GM23248 (cell line): Measurements from ENCODE around the gene MPZL3. TPM values are rescaled to one million over a fixed set of nuclear protein-coding genes. Genes with fewer than 3 reads are reported as not detected.

Experiments used
- DNase-seq: peaks from one replicate; pipeline ENCODE4 v3.0.0-alpha.2; 2015
- H2AFZ ChIP-seq: fragments of 200-600 bp; sonication (generic); 2 replicates; pipeline ENCODE4 v1.6.1; 2016; ENCODE audit warnings: antibody characterized with exemption
- H3F3A ChIP-seq: fragments of 200-600 bp; sonication (generic); 2 replicates; pipeline ENCODE4 v1.6.1; 2016; ENCODE audit warnings: mild to moderate bottlenecking, antibody characterized with exemption, mixed run types; ENCODE audit not compliant: insufficient read depth
- H3K27ac ChIP-seq: fragments of 200-600 bp; sonication (generic); 2 replicates; pipeline ENCODE4 v1.5.1; 2016; ENCODE audit warnings: mild to moderate bottlenecking
- H3K27me3 ChIP-seq: fragments of 200-600 bp; sonication (generic); replicated peaks from 2 replicates; pipeline ENCODE4 v1.6.1; 2016; ENCODE audit warnings: mild to moderate bottlenecking; ENCODE audit not compliant: insufficient read depth
- H3K36me3 ChIP-seq: fragments of 200-600 bp; sonication (generic); 2 replicates; pipeline ENCODE4 v1.6.1; 2016; ENCODE audit warnings: low read depth, mild to moderate bottlenecking
- H3K4me1 ChIP-seq: fragments of 200-600 bp; sonication (generic); 2 replicates; pipeline ENCODE4 v1.6.1; 2016; ENCODE audit warnings: mild to moderate bottlenecking; ENCODE audit not compliant: insufficient read depth
- H3K4me2 ChIP-seq: fragments of 200-600 bp; sonication (generic); one replicate; pipeline ENCODE4 v1.6.1; 2016; ENCODE audit warnings: mild to moderate bottlenecking; ENCODE audit not compliant: unreplicated experiment
- H3K4me3 ChIP-seq: fragments of 200-600 bp; sonication (generic); 2 replicates; pipeline ENCODE4 v1.5.1; 2016; ENCODE audit warnings: mild to moderate bottlenecking
- H3K79me2 ChIP-seq: fragments of 200-600 bp; sonication (generic); 2 replicates; pipeline ENCODE4 v1.6.1; 2016; ENCODE audit warnings: mild to moderate bottlenecking; ENCODE audit not compliant: insufficient read depth
- H3K9ac ChIP-seq: fragments of 200-600 bp; sonication (generic); 2 replicates; pipeline ENCODE4 v1.6.1; 2016; ENCODE audit warnings: mild to moderate bottlenecking
- H3K9me2 ChIP-seq: fragments of 200-600 bp; sonication (generic); 2 replicates; pipeline ENCODE4 v1.6.1; 2016; ENCODE audit warnings: mixed run types, mild to moderate bottlenecking, moderate library complexity; ENCODE audit not compliant: insufficient read depth
- H3K9me3 ChIP-seq: fragments of 200-600 bp; sonication (generic); one replicate; pipeline ENCODE4 v1.6.1; 2017; ENCODE audit warnings: low read depth
- H4K20me1 ChIP-seq: fragments of 200-600 bp; sonication (generic); 2 replicates; pipeline ENCODE4 v1.6.0; 2016; ENCODE audit not compliant: insufficient read depth
- EZH2 ChIP-seq: fragments of 200-600 bp; sonication (generic); IDR thresholded peaks from 2 replicates; pipeline ENCODE4 v1.6.1; 2018; ENCODE audit warnings: antibody characterized with exemption, mild to moderate bottlenecking; ENCODE audit not compliant: insufficient read depth, poor library complexity, severe bottlenecking
- EZH2phosphoT487 ChIP-seq: fragments of 200-600 bp; sonication (generic); IDR thresholded peaks from 2 replicates; pipeline ENCODE4 v1.6.1; 2018; ENCODE audit warnings: antibody characterized with exemption, moderate library complexity, mild to moderate bottlenecking, low read depth; ENCODE audit not compliant: insufficient read depth
- WGBS, 2 experiments: methylation state at CpG; one replicate each; pipeline ENCODE4 v1.1.6; 2015 to 2017; ENCODE audit warnings: low lambda C conversion rate in 2 of 2, low coverage in 1 of 2; ENCODE audit errors: missing lambda C conversion rate in 2 of 2; 5-methylcytosine and 5-hydroxymethylcytosine counted together
- in situ Hi-C: fragments of 300-500 bp; cut with MboI; formaldehyde crosslinking; loops from 2 replicates; pipeline ENCODE4 v1.15.0; 2020
- polyA plus RNA-seq: library from polyadenylated mRNA; unstranded; fragments of >200 nt; fragmentation: Nextera tagmentation; extraction: Ambion mirVana; gene quantifications from 2 replicates; pipeline ENCODE4 v1.2.1, GENCODE V29; 2016
- total RNA-seq: library from RNA; depleted of rRNA; stranded (reverse); fragments of >200 nt; shearing (Covaris generic); gene quantifications from 2 replicates; pipeline ENCODE4 v1.2.3, GENCODE V29; 2014

MPZL3 gene
- total and polyA plus RNA-seq, 2 experiments from 2014 or later, result 0.78 to 1.3 TPM

- no peaks in the 10 kb centered on the region for H3K9me2 ChIP-seq
- no peak for DNase-seq
- 59 to 60% methylated on average over 7 of the region's 7 CpGs for WGBS, 2 experiments
- peaks cover 37% of the 10 kb centered on the region for H3K27me3 ChIP-seq
- no peaks in the 10 kb centered on the region for H4K20me1 ChIP-seq
- H3K4me3 ChIP-seq, result no peak overlapping the region
- no peak for TF ChIP-seq EZH2phosphoT487
- TF ChIP-seq EZH2, result no peak
- in situ Hi-C loops, result no loop called here
- H3K79me2 ChIP-seq, result no peaks in the 10 kb centered on the region
- 0 out of 2 replicates have a peak, but pooled peaks cover 2% of the 10 kb centered on the region for H3K4me1 ChIP-seq
- no peaks in the 10 kb centered on the region for H3F3A ChIP-seq
- H3K4me2 ChIP-seq, result no peak overlapping the region
- no peak overlapping the region for H3K27ac ChIP-seq
- no peak overlapping the region for H2AFZ ChIP-seq
- H3K9ac ChIP-seq, result no peak overlapping the region
- no peaks in the 10 kb centered on the region for H3K36me3 ChIP-seq
- no peaks in the 10 kb centered on the region for H3K9me3 ChIP-seq
Observed at GRCh38 chr11:118215765-118216164, 36.4 kb downstream of the MPZL3 start.

GRCh38 chr11:118215262-118215661 lies 36.9 kb downstream of the MPZL3 start:
- Histone ChIP-seq H4K20me1 (no peaks in the 10 kb centered on the region), H3F3A (no peaks in the 10 kb centered on the region), H3K36me3 (no peaks in the 10 kb centered on the region), H3K27me3 (peaks cover 37% of the 10 kb centered on the region), H2AFZ (no peak overlapping the region), H3K4me3 (no peak overlapping the region), H3K9ac (no peak overlapping the region), H3K4me2 (no peak overlapping the region), H3K9me3 (no peaks in the 10 kb centered on the region), H3K9me2 (no peaks in the 10 kb centered on the region), H3K27ac (no peak overlapping the region), H3K4me1 (0 out of 2 replicates have a peak, but pooled peaks cover 6% of the 10 kb centered on the region), H3K79me2 (no peaks in the 10 kb centered on the region)
- TF ChIP-seq EZH2phosphoT487 (no peak), EZH2 (no peak)
- 33 to 53% methylated on average over 3 of the region's 3 CpGs for WGBS, 2 experiments
- in situ Hi-C loops, result no loop called here
- DNase-seq, result no peak

GRCh38 chr11:118214210-118214914 lies 37.8 kb downstream of the MPZL3 start:
- H3K79me2 ChIP-seq, result no peaks in the 10 kb centered on the region
- H3K9me3 ChIP-seq, result no peaks in the 10 kb centered on the region
- in situ Hi-C loops, result no loop called here
- H3K27ac ChIP-seq, result no peak overlapping the region
- TF ChIP-seq EZH2phosphoT487 (no peak), EZH2 (no peak)
- WGBS, 2 experiments, result 30 to 35% methylated on average over 6 of the region's 6 CpGs
- DNase-seq, result no peak
- H3K4me1 ChIP-seq, result 0 out of 2 replicates have a peak, but pooled peaks cover 6% of the 10 kb centered on the region
- H3K9ac ChIP-seq, result no peak overlapping the region
- H2AFZ ChIP-seq, result no peak overlapping the region
- H3K4me3 ChIP-seq, result no peak overlapping the region
- no peaks in the 10 kb centered on the region for H3F3A ChIP-seq
- peaks cover 41% of the 10 kb centered on the region for H3K27me3 ChIP-seq
- H3K4me2 ChIP-seq, result no peak overlapping the region
- no peaks in the 10 kb centered on the region for H3K9me2 ChIP-seq
- no peaks in the 10 kb centered on the region for H4K20me1 ChIP-seq
- no peaks in the 10 kb centered on the region for H3K36me3 ChIP-seq

- Histone ChIP-seq H3K79me2 (no peaks in the 10 kb centered on the region), H3K4me3 (no peak overlapping the region), H3K4me1 (0 out of 2 replicates have a peak, but pooled peaks cover 6% of the 10 kb centered on the region), H3K36me3 (no peaks in the 10 kb centered on the region), H3K9me3 (no peaks in the 10 kb centered on the region), H3F3A (no peaks in the 10 kb centered on the region), H4K20me1 (no peaks in the 10 kb centered on the region), H3K9ac (no peak overlapping the region), H3K27ac (no peak overlapping the region), H3K9me2 (no peaks in the 10 kb centered on the region), H3K27me3 (peaks cover 45% of the 10 kb centered on the region), H3K4me2 (no peak overlapping the region), H2AFZ (no peak overlapping the region)
- in situ Hi-C loops, result no loop called here
- WGBS, 2 experiments, result 52 to 54% methylated on average over 2 of the region's 2 CpGs
- DNase-seq, result no peak
- TF ChIP-seq EZH2, result no peak
Observed at GRCh38 chr11:118213781-118214180, 38.4 kb downstream of the MPZL3 start.
